Measurements from ENCODE around the gene OTOG.

OTOG gene

DNA sequence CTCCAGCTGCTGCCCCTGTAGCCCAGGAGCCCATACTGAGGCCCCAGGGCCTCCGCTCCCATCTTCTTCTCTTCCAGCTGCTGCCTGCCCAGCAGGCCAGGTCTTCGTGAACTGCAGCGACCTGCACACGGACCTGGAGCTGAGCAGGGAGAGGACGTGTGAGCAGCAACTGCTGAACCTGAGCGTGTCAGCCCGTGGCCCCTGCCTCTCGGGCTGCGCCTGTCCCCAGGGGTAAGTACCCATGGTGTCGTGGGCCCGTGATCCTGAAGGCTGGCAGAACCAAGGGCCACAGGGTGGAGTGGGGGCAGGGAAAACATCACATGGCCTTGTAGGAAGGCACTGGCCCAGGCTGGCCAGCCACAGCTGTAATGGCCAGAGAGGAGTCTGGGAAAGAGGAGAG lies 31.2 kb downstream of the OTOG start:
- H3F3A ChIP-seq (ENCODE audit: insufficient read depth) = no peaks in the 10 kb centered on the region
- no peaks in the 10 kb centered on the region for H3K27me3 ChIP-seq (ENCODE audit: low read length)
- H3K36me3 ChIP-seq (ENCODE audit: low read length) = no peaks in the 10 kb centered on the region
- H3K4me2 ChIP-seq (ENCODE audit: low read depth, low read length, poor library complexity, severe bottlenecking) = no peak overlapping the region
- H3K9me3 ChIP-seq (ENCODE audit: insufficient read depth, low read length) = no peaks in the 10 kb centered on the region
- no peak for TF ChIP-seq CTCF (IDR thresholded peaks at IDR 0.05; ENCODE audit: insufficient read depth, low read length, poor library complexity, severe bottlenecking)
- no peak for TF ChIP-seq EZH2phosphoT487 (conservative IDR thresholded peaks at IDR 0.05; ENCODE audit: low read length)
- H3K4me3 ChIP-seq (ENCODE audit: insufficient read depth, low read length, poor library complexity, severe bottlenecking) = no peak overlapping the region
- no peak overlapping the region for H3K9ac ChIP-seq (ENCODE audit: low read length)
- H2AFZ ChIP-seq (ENCODE audit: low read depth, low read length, severe bottlenecking) = no peak overlapping the region
- H3K27ac ChIP-seq (ENCODE audit: low read depth, low read length) = no peak overlapping the region
- no peaks in the 10 kb centered on the region for H3K79me2 ChIP-seq (ENCODE audit: insufficient read depth, low read length)
- H3K9me2 ChIP-seq (replicated peaks; ENCODE audit: insufficient read depth, low read length) = no peaks in the 10 kb centered on the region
- H4K20me1 ChIP-seq (ENCODE audit: low read depth, low read length) = no peaks in the 10 kb centered on the region

DNA sequence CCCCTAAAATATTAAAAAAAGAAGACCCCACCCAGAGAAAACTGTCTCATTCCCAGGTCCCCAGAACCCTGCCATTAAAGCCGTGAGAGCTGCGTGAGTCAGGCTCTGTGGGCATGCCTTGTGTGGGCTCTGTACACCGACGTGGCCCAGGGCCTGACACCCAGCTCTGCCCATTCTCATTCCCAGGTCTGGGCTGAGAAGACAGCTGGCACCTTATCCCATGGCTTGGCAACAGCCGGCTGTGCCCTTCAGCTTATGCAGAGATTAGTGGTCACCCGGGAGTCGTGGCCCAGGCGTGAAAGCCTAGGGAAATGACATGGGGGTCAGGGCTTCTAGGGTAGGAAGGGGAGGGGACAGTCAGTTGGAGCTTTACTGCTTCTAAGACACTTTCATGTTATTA lies 31.9 kb downstream of the OTOG start:
- H3K4me3 ChIP-seq (ENCODE audit: insufficient read depth, low read length, poor library complexity, severe bottlenecking) = no peak overlapping the region
- H3K9ac ChIP-seq (ENCODE audit: low read length) = no peak overlapping the region
- H3F3A ChIP-seq (ENCODE audit: insufficient read depth) = no peaks in the 10 kb centered on the region
- H3K27ac ChIP-seq (ENCODE audit: low read depth, low read length) = no peak overlapping the region
- no peak overlapping the region for H3K4me2 ChIP-seq (ENCODE audit: low read depth, low read length, poor library complexity, severe bottlenecking)
- H3K9me2 ChIP-seq (replicated peaks; ENCODE audit: insufficient read depth, low read length) = no peaks in the 10 kb centered on the region
- H3K36me3 ChIP-seq (ENCODE audit: low read length) = no peaks in the 10 kb centered on the region
- no peaks in the 10 kb centered on the region for H3K9me3 ChIP-seq (ENCODE audit: insufficient read depth, low read length)
- H2AFZ ChIP-seq (ENCODE audit: low read depth, low read length, severe bottlenecking) = no peak overlapping the region
- no peaks in the 10 kb centered on the region for H4K20me1 ChIP-seq (ENCODE audit: low read depth, low read length)
- H3K79me2 ChIP-seq (ENCODE audit: insufficient read depth, low read length) = no peaks in the 10 kb centered on the region
- TF ChIP-seq EZH2phosphoT487 (conservative IDR thresholded peaks at IDR 0.05; ENCODE audit: low read length) (no peak), CTCF (IDR thresholded peaks at IDR 0.05; ENCODE audit: insufficient read depth, low read length, poor library complexity, severe bottlenecking) (no peak)
- H3K27me3 ChIP-seq (ENCODE audit: low read length) = no peaks in the 10 kb centered on the region

DNA sequence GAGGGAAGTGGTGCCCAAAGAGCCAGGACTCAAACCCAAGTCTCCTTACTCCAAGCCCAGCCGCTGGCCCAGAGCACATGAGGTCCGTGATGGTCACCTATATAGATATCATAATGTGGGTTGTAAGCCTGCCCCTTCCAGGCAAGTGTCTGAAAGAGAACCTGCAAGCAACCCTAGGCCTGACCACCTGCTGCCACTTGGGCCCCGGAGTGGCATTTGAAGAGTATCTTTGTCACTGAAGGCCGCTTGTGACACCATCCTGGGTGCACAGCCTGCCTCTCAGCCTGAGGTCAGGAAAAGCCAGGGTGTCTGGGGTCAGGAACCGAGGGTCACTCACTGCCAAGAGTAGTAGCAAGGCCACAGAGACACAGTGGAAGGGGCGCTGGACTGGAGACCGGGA lies 32.4 kb downstream of the OTOG start:
- no peak overlapping the region for H3K4me3 ChIP-seq (ENCODE audit: insufficient read depth, low read length, poor library complexity, severe bottlenecking)
- H3K9me3 ChIP-seq (ENCODE audit: insufficient read depth, low read length) = no peaks in the 10 kb centered on the region
- H4K20me1 ChIP-seq (ENCODE audit: low read depth, low read length) = no peaks in the 10 kb centered on the region
- TF ChIP-seq CTCF (IDR thresholded peaks at IDR 0.05; ENCODE audit: insufficient read depth, low read length, poor library complexity, severe bottlenecking) = no peak
- no peak overlapping the region for H3K9ac ChIP-seq (ENCODE audit: low read length)
- H2AFZ ChIP-seq (ENCODE audit: low read depth, low read length, severe bottlenecking) = no peak overlapping the region
- H3F3A ChIP-seq (ENCODE audit: insufficient read depth) = no peaks in the 10 kb centered on the region
- no peaks in the 10 kb centered on the region for H3K9me2 ChIP-seq (replicated peaks; ENCODE audit: insufficient read depth, low read length)
- H3K79me2 ChIP-seq (ENCODE audit: insufficient read depth, low read length) = no peaks in the 10 kb centered on the region
- H3K4me2 ChIP-seq (ENCODE audit: low read depth, low read length, poor library complexity, severe bottlenecking) = no peak overlapping the region
- no peaks in the 10 kb centered on the region for H3K36me3 ChIP-seq (ENCODE audit: low read length)
- H3K27ac ChIP-seq (ENCODE audit: low read depth, low read length) = no peak overlapping the region
- no peaks in the 10 kb centered on the region for H3K27me3 ChIP-seq (ENCODE audit: low read length)

- Histone ChIP-seq H3K4me2 (ENCODE audit: low read depth, low read length, poor library complexity, severe bottlenecking) (no peak overlapping the region), H3K27ac (ENCODE audit: low read depth, low read length) (no peak overlapping the region), H3K36me3 (ENCODE audit: low read length) (no peaks in the 10 kb centered on the region), H3F3A (ENCODE audit: insufficient read depth) (no peaks in the 10 kb centered on the region), H3K9me2 (replicated peaks; ENCODE audit: insufficient read depth, low read length) (no peaks in the 10 kb centered on the region), H3K9me3 (ENCODE audit: insufficient read depth, low read length) (no peaks in the 10 kb centered on the region), H3K4me3 (ENCODE audit: insufficient read depth, low read length, poor library complexity, severe bottlenecking) (no peak overlapping the region), H2AFZ (ENCODE audit: low read depth, low read length, severe bottlenecking) (no peak overlapping the region), H3K27me3 (ENCODE audit: low read length) (no peaks in the 10 kb centered on the region), H4K20me1 (ENCODE audit: low read depth, low read length) (no peaks in the 10 kb centered on the region), H3K79me2 (ENCODE audit: insufficient read depth, low read length) (no peaks in the 10 kb centered on the region), H3K9ac (ENCODE audit: low read length) (no peak overlapping the region)
- no peak for TF ChIP-seq CTCF (IDR thresholded peaks at IDR 0.05; ENCODE audit: insufficient read depth, low read length, poor library complexity, severe bottlenecking)
- no peak for TF ChIP-seq EZH2phosphoT487 (conservative IDR thresholded peaks at IDR 0.05; ENCODE audit: low read length)
Measured at GRCh38 chr11:17580271-17580670, 33.2 kb downstream of the OTOG start.

Data from SU-DHL-6 (cell line).